B cell (primary cell): Measurements from ENCODE around the gene TPK1. TPM values are rescaled to one million over a fixed set of nuclear protein-coding genes. Genes with fewer than 3 reads are reported as not detected.

Source experiments
- ATAC-seq: fragments of 200-7000 bp; cut with Tn5 transposase; one replicate; pipeline ENCODE4 v1.10.0; 2021; ENCODE audit warnings: low read depth, mild to moderate bottlenecking, moderate number of reproducible peaks, moderate library complexity
- CTCF ChIA-PET: fragments of 350-600 bp; sonication (Branson Sonifier 250); formaldehyde crosslinking; loops from one replicate; lab custom pipeline; 2021; ENCODE audit warnings: antibody characterized with exemption, inconsistent platforms; lab: Charles Lee
- POLR2A ChIA-PET: fragments of 350-600 bp; sonication (Branson Sonifier 250); formaldehyde crosslinking; loops from one replicate; lab custom pipeline; 2021; ENCODE audit warnings: antibody characterized with exemption; lab: Charles Lee
- DNase-seq: peaks from one replicate; pipeline ENCODE4 v3.0.0; 2013
- H2AFZ ChIP-seq: 2 replicates; pipeline ENCODE4 v1.6.1; 2012; ENCODE audit warnings: mild to moderate bottlenecking, low read depth, low read length; ENCODE audit not compliant: insufficient read depth, poor library complexity, severe bottlenecking
- H3K27ac ChIP-seq, 2 donors: 1 replicate in 1 of 2; 2 replicates in 1 of 2; pipeline ENCODE4 v1.5.1; 2012 to 2013; ENCODE audit warnings: low read length in 2 of 2, mild to moderate bottlenecking in 2 of 2, moderate library complexity in 1 of 2
- H3K27me3 ChIP-seq, 4 experiments: fragments of 200-600 bp in 1 of 4; sonication (generic) in 1 of 4; replicated peaks in 1 of 4; 1 replicate in 2 of 4; 2 replicates in 2 of 4; pipeline versions ENCODE4 v1.6.1 to v1.7.0; 2013 to 2016; ENCODE audit warnings: low read length in 3 of 4, mild to moderate bottlenecking in 2 of 4, mixed read lengths in 1 of 4, moderate library complexity in 1 of 4; ENCODE audit not compliant: insufficient read depth in 4 of 4, control insufficient read depth in 3 of 4; ENCODE audit errors: control extremely low read depth in 1 of 4
- H3K36me3 ChIP-seq, 2 experiments: replicated peaks in 1 of 2; 1 replicate in 1 of 2; 2 replicates in 1 of 2; pipeline versions ENCODE4 v1.6.1 to v1.7.1; 2013; ENCODE audit warnings: low read length in 1 of 2; ENCODE audit not compliant: insufficient read depth in 2 of 2, control insufficient read depth in 1 of 2; ENCODE audit errors: control extremely low read depth in 1 of 2, extremely low read depth in 1 of 2
- H3K4me1 ChIP-seq, 2 donors: fragments of 200-600 bp in 1 of 2; sonication (generic) in 1 of 2; 1 replicate in 1 of 2; 2 replicates in 1 of 2; pipeline versions ENCODE4 v1.5.1 to v1.6.1; 2013 to 2017; ENCODE audit warnings: low read length in 2 of 2; ENCODE audit not compliant: control insufficient read depth in 2 of 2, insufficient read depth in 2 of 2
- H3K4me2 ChIP-seq: replicated peaks from 2 replicates; pipeline ENCODE3; 2012; ENCODE audit warnings: mild to moderate bottlenecking, low read depth, low read length; ENCODE audit not compliant: poor library complexity, severe bottlenecking
- H3K4me3 ChIP-seq, 5 experiments: fragments of 200-600 bp in 1 of 5; sonication (generic) in 1 of 5; 1 replicate in 3 of 5; 2 replicates in 2 of 5; pipeline versions ENCODE4 v1.5.1 to v1.7.0; 2011 to 2016; ENCODE audit warnings: low read length in 4 of 5, mild to moderate bottlenecking in 4 of 5, low read depth in 2 of 5, control low read depth in 1 of 5, moderate library complexity in 1 of 5; ENCODE audit not compliant: insufficient read depth in 1 of 5; ENCODE audit errors: control extremely low read depth in 1 of 5, extremely low read depth in 1 of 5
- H3K79me2 ChIP-seq: fragments of 200-600 bp; sonication (generic); one replicate; pipeline ENCODE4 v1.6.0; 2016; ENCODE audit warnings: low read length; ENCODE audit not compliant: control insufficient read depth, insufficient read depth
- H3K9ac ChIP-seq: fragments of 200-600 bp; sonication (generic); 2 replicates; pipeline ENCODE4 v1.6.1; 2017; ENCODE audit warnings: mild to moderate bottlenecking, low read length, moderate library complexity
- H3K9me3 ChIP-seq, 3 donors: one replicate each; pipeline versions ENCODE4 v1.6.1 to v1.7.1; 2013; ENCODE audit warnings: low read length in 2 of 3; ENCODE audit not compliant: control insufficient read depth in 2 of 3, insufficient read depth in 1 of 3; ENCODE audit errors: control extremely low read depth in 1 of 3
- H4K20me1 ChIP-seq: 2 replicates; pipeline ENCODE4 v1.6.0; 2012; ENCODE audit warnings: mild to moderate bottlenecking, low read length; ENCODE audit not compliant: insufficient read depth, control insufficient read depth, poor library complexity, severe bottlenecking
- H3K27ac Mint-ChIP-seq: one replicate; pipeline ENCODE4 v1.8.0; 2021; ENCODE audit warnings: mixed read lengths
- H3K27me3 Mint-ChIP-seq: one replicate; pipeline ENCODE4 v1.8.0; 2021; ENCODE audit warnings: mixed read lengths
- H3K4me1 Mint-ChIP-seq: one replicate; pipeline ENCODE4 v1.8.0; 2021; ENCODE audit warnings: mixed read lengths
- H3K4me3 Mint-ChIP-seq: one replicate; pipeline ENCODE4 v1.8.0; 2021; ENCODE audit warnings: mixed read lengths
- H3K9me3 Mint-ChIP-seq: one replicate; pipeline ENCODE4 v1.8.0; 2022; ENCODE audit warnings: mixed read lengths; ENCODE audit not compliant: insufficient read depth
- EZH2 ChIP-seq: IDR thresholded peaks from 2 replicates; pipeline ENCODE4 v1.6.1; 2012; ENCODE audit warnings: borderline replicate concordance, low read depth, mild to moderate bottlenecking, moderate library complexity, low read length; ENCODE audit not compliant: insufficient read depth, poor library complexity, severe bottlenecking
- WGBS: methylation state at CpG from one replicate; pipeline ENCODE4 v1.1.5; 2013; ENCODE audit warnings: missing lambda C conversion rate; ENCODE audit not compliant: insufficient coverage; 5-methylcytosine and 5-hydroxymethylcytosine counted together
- intact Hi-C: fragments of 100-400 bp; cut with micrococcal nuclease; formaldehyde crosslinking; loops from one replicate; pipeline ENCODE4 v1.10.0; 2022
- polyA plus RNA-seq: library from polyadenylated mRNA; depleted of rRNA; stranded (reverse); fragments of >200 nt; gene quantifications from 2 replicates; pipeline ENCODE4 v1.2.3, GENCODE V29; 2012
- total RNA-seq, 2 donors: library from RNA; stranded (reverse); fragments of 120-200 nt in 1 of 2; gene quantifications; 1 replicate in 1 of 2; 2 replicates in 1 of 2; pipeline versions ENCODE4 v1.2.3 to v1.2.4, GENCODE V29; 2013 to 2022
- TF ChIP-seq, protein P1 (sequence below): fragments of 200-600 bp; IDR thresholded peaks from one replicate; pipeline ENCODE4 v1.8.0; 2022; ENCODE audit warnings: antibody characterized with exemption, mild to moderate bottlenecking

TPK1 gene
- total and polyA plus RNA-seq, 2 donors (not counting 1 experiment from before 2014, with no cell fraction given), result 13.7 to 26.4 TPM

- no peaks in the 10 kb centered on the region for H3K79me2 ChIP-seq
- H3K9ac ChIP-seq, result no peak overlapping the region
- no peaks in the 10 kb centered on the region for H4K20me1 ChIP-seq
- no peak overlapping the region for H3K4me3 ChIP-seq
- no CpG with 5 or more reads among the region's 3 CpGs for WGBS
- Mint-ChIP-seq H3K27ac (no peak overlapping the region), H3K4me3 (no peak overlapping the region), H3K9me3 (no peaks in the 10 kb centered on the region), H3K4me1 (peaks cover 7% of the 10 kb centered on the region), H3K27me3 (no peaks in the 10 kb centered on the region)
- ChIA-PET CTCF (interaction anchor here (0.8 to 2.9 kb wide), 26 partner anchors 10 to 474 kb away, joined by 3 to 27 read pairs (median 4); partner anchors contain the start of gene TPK1), POLR2A (interaction anchor here (2.1 kb wide), 1 partner anchor 97 kb away, joined by 8 read pairs; no protein-coding TSS in a partner anchor)
- DNase-seq (no peak), ATAC-seq (no peak)
- peaks cover 0 to 10% of the 10 kb centered on the region in 2 donors for H3K4me1 ChIP-seq
- TF ChIP-seq, protein P1, sequence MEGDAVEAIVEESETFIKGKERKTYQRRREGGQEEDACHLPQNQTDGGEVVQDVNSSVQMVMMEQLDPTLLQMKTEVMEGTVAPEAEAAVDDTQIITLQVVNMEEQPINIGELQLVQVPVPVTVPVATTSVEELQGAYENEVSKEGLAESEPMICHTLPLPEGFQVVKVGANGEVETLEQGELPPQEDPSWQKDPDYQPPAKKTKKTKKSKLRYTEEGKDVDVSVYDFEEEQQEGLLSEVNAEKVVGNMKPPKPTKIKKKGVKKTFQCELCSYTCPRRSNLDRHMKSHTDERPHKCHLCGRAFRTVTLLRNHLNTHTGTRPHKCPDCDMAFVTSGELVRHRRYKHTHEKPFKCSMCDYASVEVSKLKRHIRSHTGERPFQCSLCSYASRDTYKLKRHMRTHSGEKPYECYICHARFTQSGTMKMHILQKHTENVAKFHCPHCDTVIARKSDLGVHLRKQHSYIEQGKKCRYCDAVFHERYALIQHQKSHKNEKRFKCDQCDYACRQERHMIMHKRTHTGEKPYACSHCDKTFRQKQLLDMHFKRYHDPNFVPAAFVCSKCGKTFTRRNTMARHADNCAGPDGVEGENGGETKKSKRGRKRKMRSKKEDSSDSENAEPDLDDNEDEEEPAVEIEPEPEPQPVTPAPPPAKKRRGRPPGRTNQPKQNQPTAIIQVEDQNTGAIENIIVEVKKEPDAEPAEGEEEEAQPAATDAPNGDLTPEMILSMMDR, result no peak
- TF ChIP-seq EZH2, result no peak
- no peak overlapping the region for H2AFZ ChIP-seq
- no peaks in the 10 kb centered on the region for H3K27me3 ChIP-seq
- H3K27ac ChIP-seq, result no peak overlapping the region
- H3K36me3 ChIP-seq, result no peaks in the 10 kb centered on the region
- H3K9me3 ChIP-seq, result no peaks in the 10 kb centered on the region
- no peak overlapping the region for H3K4me2 ChIP-seq
- intact Hi-C loops, result loop anchor here (2.0 to 5.0 kb wide), 4 partner anchors 97 to 299 kb away; no protein-coding TSS in a partner anchor
Observed at GRCh38 chr7:144738146-144738545, 97.7 kb downstream of the TPK1 start.

DNA sequence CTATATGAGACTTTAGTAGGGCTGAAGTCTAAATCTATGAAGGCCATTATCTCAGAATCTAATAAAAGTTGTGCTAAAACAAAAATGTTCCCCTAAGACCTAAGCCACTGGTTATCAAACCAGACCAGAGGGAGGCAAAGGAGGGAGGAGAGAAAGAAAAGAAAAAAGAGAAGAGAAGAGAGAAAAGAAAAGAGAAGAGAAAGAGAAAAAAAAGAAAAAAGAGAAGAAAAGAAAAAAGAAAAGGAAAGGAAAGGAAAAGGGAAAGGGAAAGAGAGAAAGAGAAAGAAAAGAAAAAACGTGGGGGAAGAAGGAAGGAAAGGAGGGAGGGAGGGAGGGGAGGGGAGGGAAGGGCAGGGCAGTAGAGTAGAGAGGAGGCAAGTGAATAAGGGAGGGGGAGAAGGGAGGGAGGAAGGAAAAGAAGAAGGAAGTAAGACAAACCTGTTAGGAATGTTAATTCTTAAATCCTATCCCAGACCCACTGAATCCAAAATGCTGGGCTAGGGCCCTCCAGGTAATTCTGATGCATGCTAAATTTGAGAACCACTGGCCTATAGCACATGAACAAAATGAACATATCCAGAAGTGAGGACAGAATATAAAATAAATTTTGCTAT is 98.9 kb downstream of the TPK1 start:
- no peak overlapping the region for H3K4me3 Mint-ChIP-seq
- intact Hi-C loops, result loop anchor here (5.0 kb wide), 1 partner anchor 285 kb away; no protein-coding TSS in a partner anchor

More for the DNA sequence above, 98.9 kb downstream of the TPK1 start:
- H3K27me3 ChIP-seq, result no peaks in the 10 kb centered on the region
- DNase-seq, result no peak
- ATAC-seq, result no peak
- no peak overlapping the region for H3K9ac ChIP-seq
- no peaks in the 10 kb centered on the region for H3K36me3 ChIP-seq
- peaks cover 7% of the 10 kb centered on the region for H3K4me1 Mint-ChIP-seq
- H3K9me3 ChIP-seq, result no peaks in the 10 kb centered on the region
- POLR2A ChIA-PET, result no interaction called here
- no peak overlapping the region for H3K4me2 ChIP-seq
- no peak overlapping the region for H3K27ac Mint-ChIP-seq
- no peaks in the 10 kb centered on the region for H3K9me3 Mint-ChIP-seq
- no peak overlapping the region for H2AFZ ChIP-seq
- 29% methylated on average over 1 of the region's 1 CpG for WGBS
- H3K4me3 ChIP-seq, result no peak overlapping the region
- peaks cover 0 to 10% of the 10 kb centered on the region in 2 donors for H3K4me1 ChIP-seq
- no peaks in the 10 kb centered on the region for H3K79me2 ChIP-seq
- H3K27me3 Mint-ChIP-seq, result no peaks in the 10 kb centered on the region
- CTCF ChIA-PET, result interaction anchor here (1.0 to 2.6 kb wide), 5 partner anchors 75 to 300 kb away, joined by 3 to 18 read pairs (median 4); no protein-coding TSS in a partner anchor
- no peaks in the 10 kb centered on the region for H4K20me1 ChIP-seq
- TF ChIP-seq, protein P1, result peak; percentile 1
- no peak for TF ChIP-seq EZH2
- no peak overlapping the region for H3K27ac ChIP-seq
